ENCODE results near the gene GUCA2A. TPM values are rescaled to one million over a fixed set of nuclear protein-coding genes. Genes with fewer than 3 reads are reported as not detected.

The GUCA2A gene
- total RNA-seq, 1 donor from 2014 or later: not detected

DNA sequence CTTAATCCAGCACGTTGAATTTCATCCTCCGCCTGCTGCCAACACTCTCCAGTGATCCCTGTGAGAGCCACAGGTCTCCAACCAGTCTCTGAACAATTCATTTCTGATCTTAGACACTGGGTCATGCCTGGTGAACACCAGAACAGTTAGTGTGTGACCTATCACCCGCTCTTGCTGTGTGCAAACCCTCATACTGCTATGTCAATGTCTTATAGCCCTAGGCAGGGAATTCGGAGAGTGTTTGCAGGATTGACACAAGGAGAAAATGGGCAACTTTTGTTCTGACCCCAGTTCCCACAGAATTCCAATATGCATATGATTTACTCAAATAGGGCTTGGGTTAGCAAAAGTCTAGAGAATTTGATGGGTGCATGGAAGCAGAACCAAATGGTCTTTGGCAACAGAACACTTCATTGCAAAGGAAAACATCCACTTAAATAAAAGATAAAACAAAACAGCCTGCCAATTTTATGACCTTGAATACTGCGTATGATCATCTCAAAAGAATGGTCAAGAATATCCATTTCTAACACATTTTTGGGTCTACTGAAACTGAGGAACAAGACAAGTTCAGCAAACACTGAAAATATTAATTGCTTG lies 34.4 kb downstream of the GUCA2A start:
- DNase-seq: no peak

DNA sequence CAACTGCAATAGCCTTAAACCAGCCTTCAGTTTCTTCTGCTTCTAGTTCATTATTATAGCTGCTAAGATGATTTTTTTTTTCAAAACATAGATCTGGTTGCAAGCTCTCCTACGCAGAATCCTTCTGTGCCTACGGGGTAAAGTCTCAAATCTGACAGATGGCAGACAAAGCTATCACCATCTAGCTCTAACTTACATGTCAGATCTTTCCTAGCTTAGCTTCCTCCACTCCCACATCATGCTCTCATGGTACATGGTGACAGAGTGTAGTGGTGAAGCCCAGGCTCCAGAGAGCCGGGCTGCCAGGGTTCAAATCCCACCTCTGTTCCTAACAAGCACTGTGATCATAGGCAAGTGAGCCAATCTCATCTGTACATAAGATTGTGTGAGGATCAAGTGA lies 35.6 kb downstream of the GUCA2A start:
- no peak for DNase-seq

- no peak for DNase-seq
These were observed 36.0 kb downstream of the GUCA2A start for GRCh38 chr1:42128499-42128898.

DNA sequence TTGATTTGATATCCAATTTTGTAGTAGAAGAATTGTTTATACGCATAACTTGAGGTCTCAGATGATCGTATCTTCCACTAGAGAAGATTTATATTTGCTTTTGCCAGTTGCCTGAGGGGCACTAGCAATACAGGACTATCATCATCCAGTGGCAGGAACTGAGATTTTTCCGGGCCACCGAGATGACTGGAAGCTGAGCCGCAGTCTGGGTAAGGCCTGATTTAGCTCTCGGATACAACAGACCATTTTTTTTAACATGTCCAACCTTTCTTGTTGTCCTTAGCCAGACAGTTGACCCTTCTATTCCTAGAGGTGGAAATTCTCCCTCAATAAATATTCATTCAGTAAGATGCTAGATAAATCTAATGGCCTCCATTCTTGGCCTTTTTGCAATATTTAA lies 36.8 kb downstream of the GUCA2A start:
- no peak for DNase-seq

DNA sequence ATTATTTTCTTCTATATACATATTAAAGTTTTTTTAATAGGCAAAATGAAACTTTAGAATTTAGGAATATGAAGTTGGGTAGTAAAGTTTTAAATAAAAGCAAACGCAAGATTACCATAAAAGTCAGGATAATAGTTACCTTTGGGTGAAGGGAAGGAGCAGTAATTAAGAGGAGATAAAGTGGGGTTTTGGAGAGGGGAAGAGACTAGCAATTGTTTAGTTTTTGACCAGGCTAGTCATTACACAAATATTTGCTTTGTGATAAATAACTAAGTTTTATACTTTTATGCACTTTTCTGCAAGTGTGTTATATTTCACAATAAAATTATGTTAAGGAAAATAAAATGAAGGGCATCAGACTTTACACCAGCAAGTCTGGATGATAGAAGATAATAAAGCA lies 39.0 kb downstream of the GUCA2A start:
- DNase-seq: no peak

- DNase-seq: no peak
These were observed 42.1 kb downstream of the GUCA2A start for GRCh38 chr1:42122408-42122807.

DNA sequence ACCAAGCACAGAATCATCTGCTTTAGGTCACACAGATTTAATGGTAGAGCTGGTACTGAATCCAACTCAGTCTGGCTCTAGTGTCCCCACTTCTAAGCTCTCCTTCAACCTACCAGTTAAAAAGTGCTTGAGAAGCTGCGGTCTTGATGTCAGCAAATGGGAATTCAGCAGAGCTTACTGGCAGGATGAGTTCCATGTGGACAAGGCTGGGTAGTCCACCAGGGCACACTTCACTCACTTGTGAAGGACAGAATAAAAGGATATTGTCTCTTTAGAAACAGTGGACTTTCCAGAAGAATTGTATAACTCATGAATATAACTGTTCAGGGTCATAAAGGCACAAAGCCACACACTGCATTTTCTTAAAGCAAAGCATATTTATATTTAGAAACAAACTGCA lies 46.4 kb downstream of the GUCA2A start:
- no peak for DNase-seq

GRCh38 chr1:42117214-42117613 lies 47.3 kb downstream of the GUCA2A start:
- DNase-seq: no peak

DNA sequence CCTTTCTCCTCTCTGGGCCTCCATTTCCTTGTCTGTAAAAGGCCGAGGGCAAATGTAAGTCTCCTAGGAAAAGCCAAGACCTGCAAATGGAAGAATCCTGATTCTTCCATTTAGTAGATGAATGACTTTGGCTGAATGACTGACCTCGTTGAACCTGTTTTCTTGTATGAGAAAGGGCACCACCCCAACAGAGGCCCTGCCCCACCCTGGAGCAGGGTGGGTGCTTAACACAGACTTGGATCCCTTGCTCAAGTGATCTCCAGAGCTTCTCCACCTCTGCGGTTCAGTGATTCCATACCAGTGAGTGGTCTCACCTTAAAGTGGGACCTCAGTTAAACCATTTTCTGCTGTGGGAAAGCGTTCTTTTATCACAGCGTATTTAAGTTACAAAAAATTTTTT lies 50.3 kb downstream of the GUCA2A start:
- no peak for DNase-seq

Other genes with a start within 250 kb of the GUCA2A start
- gene HIVEP3, start 245.8 kb downstream of the GUCA2A start, total RNA-seq: 21.5 TPM
- gene GUCA2B, start 11.3 kb downstream of the GUCA2A start, total RNA-seq: not detected
- gene FOXJ3, start 170.5 kb upstream of the GUCA2A start, total RNA-seq: 107 TPM
- gene RIMKLA, start 216.0 kb upstream of the GUCA2A start, total RNA-seq: 22.9 TPM

Data from occipital lobe (tissue), 2 donors.